SK-N-SH (cell line): ENCODE data around the gene CEP89.

Experiments
- CTCF ChIP-seq: fragments of 200-600 bp; sonication (generic); IDR thresholded peaks from 2 replicates; pipeline ENCODE4 v1.6.1; 2017; ENCODE audit warnings: antibody characterized with exemption, mild to moderate bottlenecking, moderate library complexity
- FOSL2 ChIP-seq: IDR thresholded peaks from 2 replicates; pipeline ENCODE4 v1.4.0; 2012; ENCODE audit warnings: low read depth, mild to moderate bottlenecking, moderate library complexity, borderline replicate concordance
- FOXJ3 ChIP-seq: sonication (generic); formaldehyde crosslinking; IDR thresholded peaks from 2 replicates; pipeline ENCODE4 v1.5.1; 2020; ENCODE audit warnings: mild to moderate bottlenecking, missing genetic modification reagents
- FOXM1 ChIP-seq: IDR thresholded peaks from 2 replicates; pipeline ENCODE4 v1.4.0; 2012; ENCODE audit warnings: low read depth, mild to moderate bottlenecking
- MAX ChIP-seq: IDR thresholded peaks from 2 replicates; pipeline ENCODE4 v1.4.0; 2012; ENCODE audit warnings: low read depth
- MEF2A ChIP-seq: IDR thresholded peaks from 2 replicates; pipeline ENCODE4 v1.4.0; 2012; ENCODE audit warnings: low read depth, borderline replicate concordance
- PBX3 ChIP-seq: IDR thresholded peaks from 2 replicates; pipeline ENCODE4; 2012
- POLR2AphosphoS5 ChIP-seq: IDR thresholded peaks from 2 replicates; pipeline ENCODE4 v1.6.1; 2012; ENCODE audit warnings: low read depth, low read length
- TEAD4 ChIP-seq: IDR thresholded peaks from 2 replicates; pipeline ENCODE4 v1.4.0; 2012; ENCODE audit warnings: mild to moderate bottlenecking, borderline replicate concordance; ENCODE audit not compliant: insufficient read depth
- USF1 ChIP-seq: IDR thresholded peaks from 2 replicates; pipeline ENCODE4 v1.4.0; 2012; ENCODE audit warnings: low read depth, borderline replicate concordance
- YY1 ChIP-seq: IDR thresholded peaks from 2 replicates; pipeline ENCODE4 v1.4.0; 2012; ENCODE audit warnings: low read depth, mild to moderate bottlenecking

- no peak for TF ChIP-seq USF1
- TF ChIP-seq CTCF = no peak
- TF ChIP-seq YY1 = no peak
- TF ChIP-seq FOXJ3 (CRISPR knock-in tag) = no peak
- TF ChIP-seq FOXM1 = no peak
- no peak for TF ChIP-seq POLR2AphosphoS5
- no peak for TF ChIP-seq MEF2A
- TF ChIP-seq MAX = no peak
- no peak for TF ChIP-seq TEAD4
- TF ChIP-seq FOSL2 = no peak
- TF ChIP-seq PBX3 = no peak
Observed at GRCh38 chr19:32887572-32888215, 84.1 kb downstream of the CEP89 start.
